WTC11 (cell line): Measurements from ENCODE around the gene INPP5A. TPM values are rescaled to one million over a fixed set of nuclear protein-coding genes. Genes with fewer than 3 reads are reported as not detected.
A peak's percentile ranks its signal among the peaks of the same experiment; 100 is the strongest.

Experiments used
- ATAC-seq: fragments of 200-7000 bp; cut with Tn5 transposase; 2 replicates; pipeline ENCODE4 v1.10.0; 2021; ENCODE audit warnings: mild to moderate bottlenecking, moderate library complexity
- CTCF ChIA-PET: fragments of 300-600 bp; sonication (Branson Sonifier 250); formaldehyde crosslinking; loops from one replicate; lab custom pipeline; 2021; ENCODE audit warnings: antibody characterized with exemption; lab: Charles Lee
- POLR2A ChIA-PET: fragments of 350-600 bp; sonication (Branson Sonifier 250); formaldehyde crosslinking; loops from one replicate; lab custom pipeline; 2021; ENCODE audit warnings: antibody characterized with exemption; lab: Charles Lee
- DNase-seq: peaks from one replicate; pipeline ENCODE4 v3.0.0; 2021; ENCODE audit warnings: low spot score
- H3K27ac Mint-ChIP-seq: 2 replicates; pipeline ENCODE4 v1.8.0; 2021; ENCODE audit warnings: mixed read lengths
- H3K27me3 Mint-ChIP-seq: 2 replicates; pipeline ENCODE4 v1.8.0; 2021; ENCODE audit warnings: low read depth, mild to moderate bottlenecking, moderate library complexity, mixed read lengths
- H3K36me3 Mint-ChIP-seq: 2 replicates; pipeline ENCODE4 v1.8.0; 2021; ENCODE audit warnings: mixed read lengths
- H3K4me1 Mint-ChIP-seq: 2 replicates; pipeline ENCODE4 v1.8.0; 2022; ENCODE audit warnings: mixed read lengths
- H3K4me3 Mint-ChIP-seq: 2 replicates; pipeline ENCODE4 v1.8.0; 2021; ENCODE audit warnings: mild to moderate bottlenecking, moderate library complexity, mixed read lengths
- H3K9me3 Mint-ChIP-seq: 2 replicates; pipeline ENCODE4 v1.8.0; 2021; ENCODE audit warnings: mixed read lengths
- CDX4 ChIP-seq: fragments of 250-450 bp; sonication (Bioruptor Pico); IDR thresholded peaks from 2 replicates; pipeline ENCODE4 v1.9.0; 2021; ENCODE audit warnings: moderate library complexity, mild to moderate bottlenecking, inconsistent platforms, borderline replicate concordance
- CREM ChIP-seq: sonication (generic); formaldehyde crosslinking; IDR thresholded peaks from 2 replicates; pipeline ENCODE4 v1.8.1; 2022; ENCODE audit warnings: mild to moderate bottlenecking, missing genetic modification reagents, moderate library complexity
- CTCF ChIP-seq: fragments of 200-600 bp; IDR thresholded peaks from 2 replicates; pipeline ENCODE4 v1.8.0; 2022; ENCODE audit warnings: antibody characterized with exemption
- HMGA2 ChIP-seq: fragments of 250-450 bp; sonication (Bioruptor Pico); IDR thresholded peaks from 2 replicates; pipeline ENCODE4 v1.4.0; 2021; ENCODE audit warnings: mild to moderate bottlenecking, moderate library complexity
- MYBL2 ChIP-seq: sonication (generic); formaldehyde crosslinking; IDR thresholded peaks from 2 replicates; pipeline ENCODE4 v1.8.1; 2023; ENCODE audit warnings: mild to moderate bottlenecking, moderate library complexity, missing genetic modification reagents
- PRDM15 ChIP-seq: sonication (generic); formaldehyde crosslinking; IDR thresholded peaks from 2 replicates; pipeline ENCODE4 v1.8.0; 2022; ENCODE audit warnings: missing genetic modification reagents
- TCF7 ChIP-seq: sonication (generic); formaldehyde crosslinking; IDR thresholded peaks from 2 replicates; pipeline ENCODE4 v1.8.0; 2022; ENCODE audit warnings: mild to moderate bottlenecking, low read depth, missing genetic modification reagents, moderate library complexity
- TEAD1 ChIP-seq: sonication (generic); formaldehyde crosslinking; IDR thresholded peaks from 2 replicates; pipeline ENCODE4 v1.8.0; 2022; ENCODE audit warnings: mild to moderate bottlenecking, missing genetic modification reagents
- ZNF121 ChIP-seq: sonication (generic); formaldehyde crosslinking; IDR thresholded peaks from 2 replicates; pipeline ENCODE4 v1.8.0; 2023; ENCODE audit warnings: missing genetic modification reagents
- ZNF396 ChIP-seq: fragments of 250-450 bp; sonication (Bioruptor Pico); IDR thresholded peaks from 2 replicates; pipeline ENCODE4 v1.8.0; 2021; ENCODE audit warnings: mild to moderate bottlenecking, moderate library complexity, borderline replicate concordance
- ZNF423 ChIP-seq: fragments of 250-450 bp; sonication (Bioruptor Pico); IDR thresholded peaks from 2 replicates; pipeline ENCODE4 v2.1.2; 2022; ENCODE audit warnings: mild to moderate bottlenecking, moderate library complexity
- total RNA-seq: library from RNA; stranded (reverse); gene quantifications from 3 replicates; pipeline ENCODE4 v1.2.3, GENCODE V29; 2021
- TF ChIP-seq, protein P1 (sequence below): sonication (generic); formaldehyde crosslinking; IDR thresholded peaks from 2 replicates; pipeline ENCODE4 v1.8.1; 2023; ENCODE audit warnings: mild to moderate bottlenecking, moderate library complexity, missing genetic modification reagents
- TF ChIP-seq, protein P2 (sequence below): sonication (generic); formaldehyde crosslinking; conservative IDR thresholded peaks from 2 replicates; pipeline ENCODE4 v1.8.1; 2022; ENCODE audit warnings: mild to moderate bottlenecking, missing genetic modification reagents
- TF ChIP-seq, protein P3 (sequence below): sonication (generic); formaldehyde crosslinking; IDR thresholded peaks from 2 replicates; pipeline ENCODE4 v1.8.1; 2022; ENCODE audit warnings: low read depth, missing genetic modification reagents, borderline replicate concordance
- TF ChIP-seq, protein P4 (sequence below): sonication (generic); formaldehyde crosslinking; IDR thresholded peaks from 2 replicates; pipeline ENCODE4 v1.8.0; 2022; ENCODE audit warnings: mild to moderate bottlenecking, missing genetic modification reagents
- TF ChIP-seq, protein P5 (sequence below): fragments of 250-450 bp; sonication (Bioruptor Pico); IDR thresholded peaks from 2 replicates; pipeline ENCODE4 v1.9.0; 2021; ENCODE audit warnings: mild to moderate bottlenecking
- TF ChIP-seq, protein P6 (sequence below): fragments of 250-450 bp; sonication (Bioruptor Pico); conservative IDR thresholded peaks from 2 replicates; pipeline ENCODE4 v1.9.0; 2021; ENCODE audit warnings: mild to moderate bottlenecking

The INPP5A gene
- total RNA-seq, 1 experiment from 2014 or later: 22.1 TPM

DNA sequence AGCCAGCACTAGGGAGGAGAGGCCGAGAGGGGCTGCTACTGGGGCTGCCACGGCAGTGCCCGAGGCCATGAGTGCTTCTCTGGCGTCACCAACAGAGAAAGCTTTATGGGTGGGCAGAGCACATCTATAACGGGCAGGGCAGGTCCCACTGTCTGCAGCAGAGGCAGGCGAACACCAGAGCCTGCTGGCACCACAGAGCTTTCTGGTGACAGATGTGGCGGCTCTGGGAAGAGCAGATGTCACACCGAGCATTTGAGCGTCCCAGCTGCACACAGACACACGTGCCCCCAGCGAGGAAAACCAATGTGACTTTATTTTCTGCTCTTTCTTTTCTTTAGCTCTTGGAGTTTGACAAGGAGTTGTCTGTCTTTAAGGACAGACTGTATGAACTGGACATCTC, 227.8 kb downstream of the INPP5A start (continued):
- TF ChIP-seq, protein P1, sequence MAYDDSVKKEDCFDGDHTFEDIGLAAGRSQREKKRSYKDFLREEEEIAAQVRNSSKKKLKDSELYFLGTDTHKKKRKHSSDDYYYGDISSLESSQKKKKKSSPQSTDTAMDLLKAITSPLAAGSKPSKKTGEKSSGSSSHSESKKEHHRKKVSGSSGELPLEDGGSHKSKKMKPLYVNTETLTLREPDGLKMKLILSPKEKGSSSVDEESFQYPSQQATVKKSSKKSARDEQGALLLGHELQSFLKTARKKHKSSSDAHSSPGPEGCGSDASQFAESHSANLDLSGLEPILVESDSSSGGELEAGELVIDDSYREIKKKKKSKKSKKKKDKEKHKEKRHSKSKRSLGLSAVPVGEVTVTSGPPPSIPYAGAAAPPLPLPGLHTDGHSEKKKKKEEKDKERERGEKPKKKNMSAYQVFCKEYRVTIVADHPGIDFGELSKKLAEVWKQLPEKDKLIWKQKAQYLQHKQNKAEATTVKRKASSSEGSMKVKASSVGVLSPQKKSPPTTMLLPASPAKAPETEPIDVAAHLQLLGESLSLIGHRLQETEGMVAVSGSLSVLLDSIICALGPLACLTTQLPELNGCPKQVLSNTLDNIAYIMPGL (CRISPR knock-in tag): no peak
- TF ChIP-seq, protein P2, sequence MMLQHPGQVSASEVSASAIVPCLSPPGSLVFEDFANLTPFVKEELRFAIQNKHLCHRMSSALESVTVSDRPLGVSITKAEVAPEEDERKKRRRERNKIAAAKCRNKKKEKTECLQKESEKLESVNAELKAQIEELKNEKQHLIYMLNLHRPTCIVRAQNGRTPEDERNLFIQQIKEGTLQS (CRISPR knock-in tag): no peak
- no peak for TF ChIP-seq ZNF121

- CTCF ChIA-PET: no interaction called here
- Mint-ChIP-seq H3K4me1 (no peaks in the 10 kb centered on the region), H3K4me3 (no peak overlapping the region), H3K9me3 (peaks cover 17% of the 10 kb centered on the region), H3K27me3 (no peaks in the 10 kb centered on the region; the same call in 1 of the 2 replicates), H3K27ac (peak overlapping the region; percentile 73), H3K36me3 (peaks cover 18% of the 10 kb centered on the region)
- POLR2A ChIA-PET: no interaction called here
- ATAC-seq: no peak
- DNase-seq: no peak
- TF ChIP-seq, protein P3, sequence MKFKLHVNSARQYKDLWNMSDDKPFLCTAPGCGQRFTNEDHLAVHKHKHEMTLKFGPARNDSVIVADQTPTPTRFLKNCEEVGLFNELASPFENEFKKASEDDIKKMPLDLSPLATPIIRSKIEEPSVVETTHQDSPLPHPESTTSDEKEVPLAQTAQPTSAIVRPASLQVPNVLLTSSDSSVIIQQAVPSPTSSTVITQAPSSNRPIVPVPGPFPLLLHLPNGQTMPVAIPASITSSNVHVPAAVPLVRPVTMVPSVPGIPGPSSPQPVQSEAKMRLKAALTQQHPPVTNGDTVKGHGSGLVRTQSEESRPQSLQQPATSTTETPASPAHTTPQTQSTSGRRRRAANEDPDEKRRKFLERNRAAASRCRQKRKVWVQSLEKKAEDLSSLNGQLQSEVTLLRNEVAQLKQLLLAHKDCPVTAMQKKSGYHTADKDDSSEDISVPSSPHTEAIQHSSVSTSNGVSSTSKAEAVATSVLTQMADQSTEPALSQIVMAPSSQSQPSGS (CRISPR knock-in tag): no peak
- TF ChIP-seq HMGA2 (CRISPR knock-in tag): no peak
- no peak for TF ChIP-seq ZNF423 (CRISPR knock-in tag)
- TF ChIP-seq, protein P2 (CRISPR knock-in tag): no peak
These were observed 228.7 kb downstream of the INPP5A start for GRCh38 chr10:132766291-132766690.

GRCh38 chr10:132768346-132769248, 231.0 kb downstream of the INPP5A start:
- no peak for DNase-seq
- H3K9me3 Mint-ChIP-seq: peaks cover 10% of the 10 kb centered on the region
- ATAC-seq: no peak
- no peak overlapping the region for H3K27ac Mint-ChIP-seq
- ChIA-PET CTCF (no interaction called here), POLR2A (interaction anchor here (0.6 kb wide), 1 partner anchor 98 kb away, joined by 3 read pairs; no protein-coding TSS in a partner anchor)
- H3K4me3 Mint-ChIP-seq: no peak overlapping the region
- no peaks in the 10 kb centered on the region for H3K27me3 Mint-ChIP-seq
- H3K4me1 Mint-ChIP-seq: no peaks in the 10 kb centered on the region
- peaks cover 17% of the 10 kb centered on the region for H3K36me3 Mint-ChIP-seq
- TF ChIP-seq PRDM15 (no peak), CTCF (no peak), CREM (CRISPR knock-in tag) (no peak), ZNF396 (CRISPR knock-in tag) (no peak), TCF7 (CRISPR knock-in tag) (no peak), TEAD1 (no peak), CDX4 (no peak), MYBL2 (CRISPR knock-in tag) (no peak)
- TF ChIP-seq, protein P4, sequence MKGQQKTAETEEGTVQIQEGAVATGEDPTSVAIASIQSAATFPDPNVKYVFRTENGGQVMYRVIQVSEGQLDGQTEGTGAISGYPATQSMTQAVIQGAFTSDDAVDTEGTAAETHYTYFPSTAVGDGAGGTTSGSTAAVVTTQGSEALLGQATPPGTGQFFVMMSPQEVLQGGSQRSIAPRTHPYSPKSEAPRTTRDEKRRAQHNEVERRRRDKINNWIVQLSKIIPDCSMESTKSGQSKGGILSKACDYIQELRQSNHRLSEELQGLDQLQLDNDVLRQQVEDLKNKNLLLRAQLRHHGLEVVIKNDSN (CRISPR knock-in tag): no peak
- TF ChIP-seq, protein P5, sequence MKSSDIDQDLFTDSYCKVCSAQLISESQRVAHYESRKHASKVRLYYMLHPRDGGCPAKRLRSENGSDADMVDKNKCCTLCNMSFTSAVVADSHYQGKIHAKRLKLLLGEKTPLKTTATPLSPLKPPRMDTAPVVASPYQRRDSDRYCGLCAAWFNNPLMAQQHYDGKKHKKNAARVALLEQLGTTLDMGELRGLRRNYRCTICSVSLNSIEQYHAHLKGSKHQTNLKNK: no peak
- TF ChIP-seq, protein P6, sequence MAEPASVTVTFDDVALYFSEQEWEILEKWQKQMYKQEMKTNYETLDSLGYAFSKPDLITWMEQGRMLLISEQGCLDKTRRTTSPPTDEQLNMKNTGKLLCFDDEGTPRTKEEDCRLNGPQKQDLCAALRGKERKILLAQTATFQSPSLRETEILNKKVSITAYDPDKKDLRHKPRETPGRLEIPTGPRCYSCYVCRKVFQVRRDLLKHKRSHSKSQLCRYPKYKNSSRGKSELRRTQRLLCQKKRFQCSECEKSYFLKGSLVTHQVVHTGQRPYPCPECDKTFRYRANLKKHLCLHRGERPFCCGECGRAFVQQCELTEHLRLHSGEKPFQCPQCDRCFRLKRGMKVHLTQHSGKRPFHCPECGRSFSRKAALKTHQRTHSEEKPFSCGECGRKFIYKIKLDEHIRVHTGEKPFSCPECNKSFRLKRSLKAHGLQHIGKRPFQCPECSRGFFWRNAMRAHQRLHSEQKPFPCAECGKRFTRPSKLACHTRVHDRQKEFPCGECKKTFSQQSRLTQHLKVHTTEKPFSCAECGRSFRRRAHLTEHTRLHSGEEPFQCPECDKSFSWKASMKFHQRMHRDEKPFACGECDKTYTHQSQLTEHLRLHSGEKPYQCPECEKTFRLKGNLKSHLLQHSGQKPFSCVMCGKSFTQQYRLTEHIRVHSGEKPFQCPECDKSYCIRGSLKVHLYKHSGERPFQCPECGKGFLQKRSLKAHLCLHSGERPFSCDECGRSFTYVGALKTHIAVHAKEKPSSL: no peak
